DMS 273 (cell line): ENCODE results near the gene AGO3.

Experiments
- DNase-seq: peaks from one replicate; lab custom pipeline; 2025; ENCODE audit not compliant: unreplicated experiment; lab: John Stamatoyannopoulos, UW

The AGO3 gene

DNA sequence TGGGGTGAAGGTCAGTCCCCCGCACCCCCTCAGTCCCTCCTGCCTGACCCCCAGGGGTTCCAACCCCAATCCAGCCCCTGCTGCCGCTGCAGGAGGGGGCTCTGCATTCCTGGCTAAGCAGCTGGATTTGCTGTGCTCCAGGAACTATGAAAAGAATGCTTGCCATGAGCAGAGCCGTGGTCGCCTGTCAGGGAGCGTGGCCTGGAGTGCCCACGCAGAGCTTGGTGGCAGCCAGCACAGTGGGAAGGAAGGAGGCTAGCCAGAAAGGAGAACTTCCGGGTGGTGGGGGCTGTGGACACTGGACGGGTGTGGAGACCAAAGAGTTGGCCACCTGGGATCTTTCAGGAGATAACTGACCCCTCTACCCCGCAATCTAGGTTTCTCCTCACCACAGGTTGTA lies 188.6 kb downstream of the AGO3 start:
- DNase-seq: no peak
